DMS53 treated with DMSO at 0.1 percent for 48 hours (cell line): ENCODE measurements around the gene ARL5C.

Experiments
- DNase-seq: peaks from one replicate; lab custom pipeline; 2025; ENCODE audit not compliant: unreplicated experiment; lab: John Stamatoyannopoulos, UW

Gene ARL5C

DNA sequence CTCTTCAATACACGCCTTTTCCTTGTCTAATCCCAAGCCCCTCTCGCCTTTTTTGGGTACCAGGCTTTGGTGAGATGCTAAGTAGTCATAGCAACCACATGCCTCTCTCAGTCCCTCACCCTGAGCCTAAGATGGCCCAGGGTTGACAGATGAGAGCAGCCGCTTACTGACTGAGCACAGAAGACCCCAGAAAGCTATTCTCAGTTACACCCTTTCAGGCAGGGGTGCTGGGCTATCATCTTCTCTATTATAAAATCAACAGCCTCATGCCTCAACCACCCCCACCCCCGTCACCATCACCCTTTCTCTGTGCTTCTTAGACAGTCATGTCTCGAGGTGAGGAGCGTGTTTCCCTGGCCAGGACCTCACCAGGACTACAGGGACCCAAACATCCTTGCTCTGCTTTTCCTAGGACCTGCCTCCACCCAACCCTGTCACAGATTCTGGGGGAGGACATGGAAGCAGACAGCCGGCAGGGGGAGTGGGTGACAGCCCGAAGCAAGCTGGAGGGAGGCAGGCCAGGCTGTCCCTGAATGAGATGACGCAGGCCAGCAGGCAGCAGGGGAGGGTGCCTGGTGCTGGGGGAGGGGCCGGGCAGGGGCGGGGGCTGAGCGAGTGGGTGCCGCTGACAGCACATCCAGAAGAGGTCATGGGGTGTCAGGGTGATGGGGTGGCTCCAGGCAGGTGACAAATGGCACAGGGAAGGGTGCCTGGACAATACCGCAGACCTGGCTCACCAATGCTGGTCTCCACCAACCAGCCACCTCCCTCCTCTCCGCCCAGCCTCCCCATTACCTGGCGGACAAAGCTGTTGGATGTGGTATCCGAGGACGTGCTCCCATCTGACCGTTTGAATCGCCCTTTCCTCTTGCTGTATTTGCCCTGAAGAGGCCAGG, 28.4 kb upstream of the ARL5C start:
- DNase-seq, result no peak

DNA sequence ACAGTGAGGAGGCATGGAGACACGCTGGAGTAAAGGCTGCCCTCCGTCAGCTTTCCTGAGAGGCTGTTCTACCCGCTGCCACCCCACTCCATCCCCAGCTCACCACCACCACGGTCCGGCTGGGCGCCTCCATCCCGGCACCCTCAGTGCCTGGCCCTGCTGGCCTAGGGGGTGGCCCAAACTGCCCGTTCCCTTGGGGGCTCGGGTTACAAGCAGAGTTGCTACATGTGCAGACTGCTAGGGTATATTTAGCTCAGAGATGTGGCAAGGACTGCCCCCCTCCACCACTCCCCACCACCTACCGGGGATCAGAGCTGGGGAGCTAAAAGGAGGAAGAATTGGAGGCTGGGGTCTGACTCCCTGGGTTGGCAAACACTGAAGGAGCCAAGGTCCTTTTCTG, 27.4 kb upstream of the ARL5C start:
- no peak for DNase-seq

DNA sequence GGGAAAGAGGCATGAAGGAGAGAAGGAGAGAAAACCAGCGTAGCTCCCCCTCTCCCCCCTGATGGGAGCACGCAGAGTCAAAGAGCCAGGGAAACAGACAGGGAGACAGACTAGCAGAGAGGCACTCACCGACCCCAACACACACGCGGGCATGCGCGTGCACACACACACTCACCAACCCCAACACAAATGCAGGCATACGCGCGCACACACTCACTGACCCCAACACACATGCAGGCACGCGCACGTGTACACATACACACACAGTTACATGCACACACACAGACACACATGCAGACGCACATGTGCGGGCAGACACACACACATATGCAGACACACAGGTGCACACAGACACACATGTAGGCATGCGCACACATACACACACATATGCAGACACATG, 26.9 kb upstream of the ARL5C start:
- no peak for DNase-seq

DNA sequence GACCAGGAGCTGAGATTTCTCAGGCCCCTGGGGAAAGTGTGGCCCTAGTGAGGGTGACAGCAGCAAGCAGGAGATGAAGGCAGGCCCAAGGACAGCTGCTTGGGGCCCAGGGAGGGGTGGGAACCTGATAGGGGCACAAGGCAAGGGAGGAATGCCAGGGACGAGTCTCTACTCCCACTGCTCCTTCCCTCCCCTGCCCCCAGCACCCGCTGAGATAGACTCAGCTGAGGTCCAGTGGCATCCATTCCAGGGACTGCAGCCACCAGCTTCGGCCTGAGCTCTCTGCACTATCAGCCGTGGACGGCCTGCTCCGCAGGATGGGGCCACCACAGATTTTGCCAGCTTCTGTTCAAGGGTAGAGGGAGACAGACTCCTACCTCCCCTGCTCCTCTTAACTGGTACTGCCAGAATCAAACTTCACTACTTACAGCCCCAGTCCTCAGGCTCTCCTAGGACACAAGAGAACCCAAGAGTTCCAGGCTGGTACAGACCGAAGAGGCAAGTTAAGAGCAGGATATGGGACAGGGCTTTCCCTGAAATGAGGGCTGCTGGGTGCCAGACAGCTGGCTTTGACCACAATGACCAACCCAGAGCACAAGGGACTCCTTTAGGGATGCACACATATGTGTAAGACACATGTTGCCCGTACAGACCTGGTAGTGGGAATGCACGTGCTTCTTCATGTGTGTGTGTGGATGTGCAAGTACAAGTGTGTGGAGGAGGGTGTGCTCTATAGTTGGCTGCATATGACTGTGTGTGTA, 26.0 kb upstream of the ARL5C start:
- DNase-seq, result no peak

DNA sequence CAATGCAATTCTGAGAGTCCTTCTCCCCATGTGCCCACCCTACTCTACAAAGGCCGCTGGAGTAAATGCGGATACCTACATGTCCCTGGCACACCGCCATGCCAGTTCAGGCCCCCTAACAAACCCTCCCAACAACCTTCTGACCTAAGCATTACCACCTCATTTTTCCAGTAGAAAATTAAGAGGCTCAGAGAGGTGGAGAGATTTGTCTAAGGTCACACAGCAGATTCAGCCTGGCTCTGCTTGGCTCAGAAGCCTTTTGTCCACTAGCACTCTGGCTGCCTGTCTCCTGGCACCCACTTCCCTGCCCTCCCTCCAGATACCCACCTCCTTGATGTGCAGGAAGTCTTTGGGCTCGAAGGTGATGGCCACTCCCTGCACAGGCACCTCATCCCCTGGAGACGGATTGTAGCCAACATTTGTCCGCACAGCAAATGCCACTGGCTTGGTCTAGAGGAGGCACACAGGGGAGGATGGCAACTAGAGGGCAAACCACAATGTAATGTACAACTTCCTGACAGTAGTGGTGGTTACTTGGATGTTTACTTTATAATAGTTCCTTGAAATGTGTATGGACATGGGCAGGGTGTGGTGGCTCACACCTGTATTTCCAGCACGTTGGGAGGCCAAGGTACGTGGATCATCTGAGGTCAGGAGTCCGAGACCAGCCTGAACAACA, 21.3 kb upstream of the ARL5C start:
- no peak for DNase-seq

DNA sequence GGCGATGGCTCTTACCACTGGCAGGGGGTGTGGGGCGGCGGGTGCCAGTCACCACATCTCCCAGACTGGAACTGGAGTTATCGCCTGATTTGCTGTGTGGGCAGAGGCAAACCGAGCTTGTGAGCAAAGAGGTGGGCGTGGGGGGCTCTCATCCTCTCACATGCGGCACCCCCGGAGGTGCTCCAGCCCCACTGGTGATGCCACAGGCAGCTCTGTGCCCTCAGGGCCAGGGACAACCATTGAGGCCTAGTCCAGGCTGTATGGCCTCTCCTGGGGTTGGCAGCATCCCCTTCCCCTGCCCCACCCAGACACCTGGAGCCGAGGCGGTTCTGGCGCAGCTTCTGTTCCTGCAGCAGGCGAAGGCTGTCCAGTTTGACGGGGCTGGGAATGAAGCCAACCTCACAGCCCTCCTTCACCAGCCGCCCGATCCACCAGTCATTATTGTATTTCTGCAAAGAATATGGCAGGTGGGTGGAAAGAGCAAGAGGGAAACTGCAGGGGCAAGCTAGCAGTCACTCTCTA, 20.6 kb upstream of the ARL5C start:
- DNase-seq, result no peak

DNA sequence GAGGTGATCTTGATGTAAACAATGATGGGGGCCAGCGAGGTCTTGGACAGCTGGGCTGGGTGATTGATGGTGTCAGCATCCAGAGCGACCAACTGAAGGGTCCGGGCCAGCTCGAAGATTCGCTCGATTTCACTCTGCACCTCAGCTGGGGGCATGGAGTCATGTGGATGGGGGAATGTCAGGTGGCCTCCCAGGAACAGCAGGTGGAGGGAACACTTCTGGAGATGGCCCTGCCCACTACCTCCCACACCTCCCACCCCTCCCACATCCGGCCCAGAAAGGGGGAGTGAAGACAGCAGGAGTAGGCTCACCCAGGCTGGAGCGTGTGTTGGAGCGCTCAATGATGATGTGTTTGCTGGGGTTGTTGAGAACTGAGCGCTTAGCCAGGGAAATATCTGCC, 17.8 kb upstream of the ARL5C start:
- no peak for DNase-seq

DNA sequence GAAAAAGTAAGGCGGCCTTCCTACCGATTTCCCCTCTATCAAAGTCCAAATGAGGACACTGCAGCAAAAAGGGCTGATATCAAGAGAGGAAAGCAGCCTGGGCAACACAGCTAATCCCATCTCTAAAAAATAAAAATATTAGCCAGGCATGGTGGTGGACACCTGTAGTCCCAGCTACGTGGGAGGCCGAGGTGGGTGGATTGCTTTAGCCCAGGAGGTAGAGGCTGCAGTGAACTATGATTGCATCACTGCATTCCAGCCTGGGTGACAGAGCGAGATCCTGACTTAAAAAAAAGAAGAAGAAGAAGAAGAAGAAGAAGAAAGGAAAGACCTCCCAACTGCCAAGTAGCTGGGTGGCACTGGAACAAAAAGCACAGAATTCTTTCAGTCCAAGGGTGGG, 17.1 kb upstream of the ARL5C start:
- no peak for DNase-seq

DNA sequence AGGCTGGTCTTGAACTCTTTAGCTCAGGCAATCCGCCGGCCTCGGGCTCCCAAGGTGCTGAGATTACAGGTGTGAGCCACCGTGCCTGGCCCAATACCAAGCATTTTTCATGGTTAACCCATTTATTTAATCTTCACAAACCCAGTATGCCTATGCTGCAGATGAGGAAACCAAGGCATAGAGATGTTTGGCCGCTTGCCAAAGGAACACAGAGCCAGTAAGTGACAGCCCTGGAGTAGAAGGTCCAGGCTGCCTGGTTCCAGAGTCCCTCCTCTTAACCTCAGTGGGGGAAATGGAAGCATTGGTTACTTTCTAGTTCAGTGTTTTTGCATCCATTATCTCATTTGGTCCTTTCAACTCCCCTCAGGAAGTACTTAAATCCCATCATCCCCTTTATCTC, 15.3 kb upstream of the ARL5C start:
- DNase-seq, result no peak

DNA sequence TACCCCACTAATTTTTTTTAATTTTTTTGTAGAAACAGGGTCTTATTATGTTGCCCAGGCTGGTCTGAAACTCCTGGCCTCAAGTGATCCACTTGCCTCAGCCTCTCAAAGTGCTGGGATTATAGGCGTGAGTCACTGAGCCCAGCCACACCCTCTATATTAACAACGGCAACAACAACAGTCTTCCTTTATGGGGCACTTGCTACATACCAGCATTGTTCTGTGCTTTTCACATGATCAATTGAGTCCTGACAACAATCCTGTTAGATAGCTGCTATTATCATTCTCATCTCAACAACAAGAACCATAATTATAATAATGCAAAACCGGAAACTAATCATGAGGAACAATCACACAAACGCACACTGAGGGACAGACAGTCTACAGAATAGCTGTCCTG, 12.6 kb upstream of the ARL5C start:
- peak; percentile 17 for DNase-seq

DNA sequence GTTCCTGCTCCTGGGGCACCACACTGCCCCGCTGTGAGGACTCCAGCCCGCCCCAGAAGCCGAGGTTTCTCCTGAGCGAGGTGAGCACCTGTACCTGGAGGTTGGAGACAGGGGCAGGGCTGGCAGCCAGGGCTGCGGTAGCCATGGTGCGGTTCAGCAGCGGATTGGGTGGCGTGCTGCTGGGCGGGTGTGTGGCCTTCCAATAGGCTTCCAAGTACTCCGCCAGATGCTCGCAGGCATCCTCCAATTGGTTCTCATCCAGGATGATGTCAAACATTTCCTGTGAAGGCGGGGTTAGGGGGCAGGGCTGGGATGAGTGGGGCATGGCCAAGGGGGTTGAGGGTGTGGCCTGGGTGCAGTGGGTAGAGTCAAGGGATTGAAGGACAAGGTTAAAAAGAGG, 11.3 kb upstream of the ARL5C start:
- DNase-seq, result no peak

DNA sequence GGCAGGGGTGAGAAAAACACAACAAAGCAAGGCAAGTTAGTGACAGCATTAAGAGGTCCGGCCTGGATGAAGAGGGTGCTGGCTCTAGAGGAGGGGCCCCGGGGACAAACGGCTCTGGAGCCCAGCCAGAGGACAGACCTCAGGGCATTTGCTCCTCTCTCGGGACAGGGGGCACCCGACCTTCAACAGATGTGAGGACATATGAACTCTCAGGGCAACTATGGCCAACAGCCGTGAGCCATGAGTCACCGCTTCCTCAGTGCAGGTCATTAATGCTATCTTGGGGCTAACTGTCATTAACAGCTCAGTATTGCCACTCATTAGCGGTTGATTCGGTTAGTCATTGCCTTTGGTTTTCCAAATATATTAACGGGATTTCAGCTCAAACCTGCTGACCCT, 9.7 kb upstream of the ARL5C start:
- DNase-seq, result no peak

DNA sequence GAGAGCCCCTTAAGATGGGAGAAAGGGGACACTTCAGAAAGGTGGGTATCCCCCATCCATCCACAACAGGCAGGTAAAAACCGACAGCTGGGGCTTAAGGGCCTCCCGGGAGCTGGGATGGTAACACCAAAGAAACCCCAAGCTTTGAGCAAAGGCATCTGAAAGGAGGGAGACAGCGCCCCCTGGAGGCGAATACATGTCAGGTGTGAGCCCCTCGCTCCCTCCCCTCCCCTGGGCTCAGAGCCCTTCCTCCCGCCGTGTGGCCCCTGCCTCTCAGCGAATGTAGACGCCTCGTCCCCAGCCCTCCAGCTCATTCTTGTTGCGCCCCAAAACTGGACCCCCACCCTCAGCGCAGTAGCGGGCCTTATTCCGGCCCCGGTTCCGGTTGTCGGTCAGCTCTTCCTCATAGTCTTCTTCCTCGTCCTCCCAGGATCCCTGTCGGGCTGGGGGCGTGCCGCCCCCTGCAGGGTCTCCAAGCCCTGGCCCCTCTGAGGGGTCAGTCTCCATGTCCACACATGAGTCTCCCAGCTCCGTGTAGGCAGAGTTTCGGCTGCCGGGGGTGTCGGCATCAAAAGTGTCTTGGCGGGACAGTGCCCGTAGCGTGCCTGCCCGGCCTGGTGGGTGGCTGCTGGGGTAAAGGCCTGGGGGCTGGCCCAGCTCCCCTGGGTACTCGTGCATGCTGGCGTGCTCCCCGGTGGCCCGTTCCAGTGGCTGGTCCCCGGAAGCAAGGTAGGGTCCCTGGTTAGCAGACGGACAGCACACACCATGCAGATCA, 9.1 kb upstream of the ARL5C start:
- peak; percentile 21 for DNase-seq

DNA sequence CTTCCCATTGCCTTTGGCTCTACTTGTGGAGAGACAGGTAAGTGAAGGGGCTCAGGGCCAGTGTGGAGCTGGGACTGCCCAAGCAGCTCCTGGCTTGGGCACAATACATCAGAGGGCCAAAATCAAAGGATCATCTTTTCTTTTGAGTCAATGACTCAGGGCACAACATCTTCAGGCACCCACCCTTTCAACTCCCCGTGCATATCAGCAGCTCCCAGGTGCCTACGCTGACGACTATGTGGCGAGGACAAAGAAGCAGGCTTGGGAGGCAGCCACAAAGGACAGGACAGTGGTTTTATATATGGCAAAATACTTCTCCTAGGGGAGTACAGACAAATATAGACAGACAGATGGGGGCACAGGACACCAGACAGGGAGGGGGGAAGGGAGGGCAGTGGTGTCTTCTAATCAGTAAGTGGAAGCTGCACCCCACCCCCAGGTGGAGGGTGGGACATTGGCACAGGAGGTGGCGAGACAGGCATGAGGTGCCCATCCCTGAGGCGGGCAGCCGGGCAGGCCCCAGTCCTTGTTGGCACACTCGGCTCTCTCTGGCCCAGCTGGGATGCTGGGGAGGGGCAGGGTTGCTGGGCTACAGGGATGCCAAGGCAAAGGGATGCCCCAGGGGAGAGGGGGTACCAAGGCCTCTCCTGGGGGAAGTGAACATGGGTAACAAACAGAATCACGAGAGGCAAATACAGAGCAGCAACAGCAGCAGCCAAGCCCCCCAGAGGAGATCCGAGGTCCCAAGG, 7.7 kb upstream of the ARL5C start:
- no peak for DNase-seq

DNA sequence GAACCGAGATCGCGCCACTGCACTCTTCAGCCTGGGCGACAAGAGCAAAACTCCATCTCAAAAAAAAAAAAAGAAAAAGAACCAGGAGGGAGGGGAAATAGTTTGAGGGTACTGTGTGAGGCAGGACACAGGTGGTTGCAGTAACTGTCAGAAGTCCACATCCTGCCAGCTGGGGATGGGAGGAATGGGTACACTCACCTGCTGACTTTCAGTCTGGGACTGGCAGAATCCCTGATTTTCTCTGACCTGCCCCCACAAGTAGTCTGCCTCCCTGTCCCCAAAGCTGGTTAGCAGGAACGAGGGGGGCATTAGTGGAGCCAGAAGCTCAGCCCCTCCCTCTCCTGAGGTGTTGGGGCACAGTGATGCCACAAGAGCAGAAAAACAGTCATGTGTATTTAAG, 7.1 kb upstream of the ARL5C start:
- no peak for DNase-seq

DNA sequence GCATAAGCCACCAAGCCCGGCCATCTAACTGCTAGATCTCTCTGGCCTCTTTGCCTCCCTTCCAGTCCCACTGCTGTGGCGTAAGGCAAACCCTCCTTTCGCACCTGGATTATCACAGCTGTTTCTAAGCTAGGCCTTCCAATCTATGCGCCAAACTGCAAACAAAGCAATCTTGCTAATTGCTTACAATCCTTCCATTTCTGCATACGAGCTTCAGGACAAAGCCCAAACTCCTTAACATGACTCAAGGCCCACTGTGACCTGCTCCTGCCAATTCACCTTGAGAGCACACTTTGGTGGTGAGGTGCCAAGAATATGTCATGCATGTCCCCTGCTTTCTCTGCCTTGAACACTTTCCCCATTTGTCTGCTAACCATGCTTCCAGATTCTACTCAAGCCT, 6.0 kb upstream of the ARL5C start:
- no peak for DNase-seq

DNA sequence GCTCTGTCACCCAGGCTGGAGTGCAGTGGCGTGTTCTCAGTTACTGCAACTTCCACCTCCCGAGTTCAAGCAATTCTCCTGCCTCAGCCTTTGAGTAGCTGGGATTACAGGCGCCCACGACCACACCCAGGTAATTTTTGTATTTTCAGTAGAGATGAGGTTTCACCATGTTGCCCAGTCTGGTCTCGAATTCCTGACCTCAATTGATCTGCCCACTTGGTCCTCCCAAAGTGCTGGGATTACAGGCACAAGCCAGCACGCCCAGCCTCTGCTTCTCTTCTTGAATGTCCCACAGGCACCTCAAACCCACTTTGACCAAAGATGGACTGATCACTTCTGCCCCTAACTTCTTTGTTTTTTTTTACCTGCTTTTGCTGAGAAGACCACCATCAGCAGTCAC, 4.6 kb upstream of the ARL5C start:
- no peak for DNase-seq

DNA sequence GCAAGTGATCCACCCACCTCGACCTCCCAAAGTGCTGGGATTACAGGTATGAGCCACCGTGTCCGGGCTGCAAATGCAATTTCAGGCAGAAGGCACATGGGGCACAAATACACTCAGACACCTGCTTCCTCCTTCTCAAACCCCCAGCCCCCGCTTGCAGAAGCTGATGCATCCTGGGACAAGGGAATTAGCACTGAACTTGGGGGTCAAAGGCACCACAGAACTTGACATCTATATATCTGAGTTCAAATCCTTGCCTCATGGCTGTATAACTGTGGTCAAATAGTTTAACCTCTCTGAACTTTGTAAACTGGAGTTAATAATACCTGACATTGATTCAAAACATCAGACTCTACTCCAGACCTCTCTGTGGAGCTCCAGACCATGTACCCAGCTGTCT, 4.1 kb upstream of the ARL5C start:
- DNase-seq, result no peak

DNA sequence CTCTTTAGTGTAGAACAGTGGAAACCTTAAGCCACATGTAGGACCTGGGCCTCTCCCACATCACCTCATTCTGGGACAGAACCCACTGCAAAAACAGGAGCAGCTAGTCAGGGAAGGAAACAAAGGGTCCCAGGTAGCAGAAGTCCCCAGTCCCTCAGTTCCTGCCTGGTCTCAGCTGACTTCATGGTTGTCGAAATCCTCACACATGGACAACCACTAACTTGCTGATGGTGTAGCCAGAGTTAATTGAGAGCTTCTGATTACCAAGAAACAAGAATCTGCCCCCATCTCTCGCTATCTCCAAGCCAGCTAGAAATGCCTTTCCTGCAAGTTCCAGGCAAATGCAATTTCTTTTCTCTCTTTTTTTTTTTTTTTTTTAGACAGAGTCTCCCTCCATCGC, 3.6 kb upstream of the ARL5C start:
- DNase-seq, result no peak

DNA sequence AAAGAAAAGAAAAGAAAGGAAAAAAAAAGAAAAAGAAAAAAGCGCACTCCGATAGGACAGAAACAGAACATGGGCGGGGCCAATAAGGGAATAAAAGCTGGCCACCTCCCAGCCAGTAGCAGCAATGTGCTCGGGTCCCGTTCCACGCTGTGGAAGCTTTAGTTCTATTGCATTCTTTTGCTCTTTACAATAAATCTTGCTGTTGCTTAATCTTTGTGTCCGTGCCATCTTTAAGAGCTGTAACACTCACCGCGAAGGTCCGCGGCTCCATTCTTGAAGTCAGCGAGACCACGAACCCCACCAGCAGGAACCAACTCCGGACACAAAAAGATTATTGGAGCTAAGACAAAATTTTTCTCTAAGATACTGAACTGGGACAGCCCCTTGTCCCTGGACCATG, 3.1 kb upstream of the ARL5C start:
- no peak for DNase-seq
